ENCODE measurements around the gene SEPTIN1. TPM values are rescaled to one million over a fixed set of nuclear protein-coding genes. Genes with fewer than 3 reads are reported as not detected.

The SEPTIN1 gene
- total RNA-seq, 1 experiment from 2014 or later = 64.1 TPM

DNA sequence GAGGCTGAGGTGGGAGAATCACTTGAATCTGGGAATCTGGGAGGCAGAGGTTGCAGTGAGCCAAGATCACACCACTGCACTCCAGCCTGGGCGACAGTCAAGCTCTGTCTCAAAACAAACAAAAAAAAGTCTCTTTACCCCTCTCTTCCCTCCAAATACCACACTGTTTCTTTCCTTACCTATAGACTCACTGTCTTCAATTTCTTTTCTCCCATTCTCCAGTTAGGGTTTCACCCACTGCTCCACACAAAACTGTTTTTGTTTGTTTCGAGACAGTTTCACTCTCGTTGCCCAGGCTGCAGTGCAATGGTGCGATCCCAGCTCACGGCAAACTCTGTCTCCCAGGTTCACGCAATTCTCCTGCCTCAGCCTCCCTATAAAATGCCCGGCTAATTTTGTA is 21.2 kb downstream of the SEPTIN1 start:
- H3K4me2 ChIP-seq (ENCODE audit: low read depth, low read length, poor library complexity, severe bottlenecking) = no peak overlapping the region
- no peak overlapping the region for H2AFZ ChIP-seq (ENCODE audit: low read length)
- H3K9me2 ChIP-seq (replicated peaks; ENCODE audit: insufficient read depth, low read length) = no peaks in the 10 kb centered on the region
- H3K9me3 ChIP-seq (ENCODE audit: low read length) = no peaks in the 10 kb centered on the region
- peaks cover 18% of the 10 kb centered on the region for H3K4me1 ChIP-seq (ENCODE audit: low read length)
- no peaks in the 10 kb centered on the region for H3K27me3 ChIP-seq (ENCODE audit: low read length)
- DNase-seq = no peak
- H3K27ac ChIP-seq (ENCODE audit: low read length) = no peak overlapping the region
- no peak overlapping the region for H3K9ac ChIP-seq (ENCODE audit: low read length)
- peaks cover 21% of the 10 kb centered on the region; the same call in 1 of the 2 replicates for H3K36me3 ChIP-seq (ENCODE audit: insufficient read depth, low read length)
- no peak overlapping the region for H3K4me3 ChIP-seq (ENCODE audit: low read length)
- no peaks in the 10 kb centered on the region; the same call in 1 of the 2 replicates for H4K20me1 ChIP-seq (ENCODE audit: insufficient read depth, low read depth, low read length)
- peaks cover 49% of the 10 kb centered on the region for H3K79me2 ChIP-seq (ENCODE audit: low read length)

DNA sequence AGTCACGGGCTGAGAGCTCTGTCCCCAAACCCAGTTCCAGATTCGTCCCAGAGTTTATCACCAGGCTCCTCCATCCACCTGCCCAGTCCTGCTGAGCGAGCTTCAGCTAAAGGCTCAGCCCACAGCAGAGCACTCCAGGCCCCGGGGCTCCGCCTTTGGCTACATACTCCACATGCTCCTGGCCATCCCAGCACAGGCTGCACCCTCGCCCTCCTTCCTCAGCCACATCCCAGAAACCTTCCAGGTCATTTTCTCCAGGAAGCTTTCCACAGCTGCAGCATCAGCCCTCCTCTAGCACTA is 22.5 kb downstream of the SEPTIN1 start:
- Histone ChIP-seq H3K9me2 (replicated peaks; ENCODE audit: insufficient read depth, low read length) (no peaks in the 10 kb centered on the region), H3K27ac (ENCODE audit: low read length) (no peak overlapping the region), H3K4me1 (ENCODE audit: low read length) (peaks cover 28% of the 10 kb centered on the region), H2AFZ (ENCODE audit: low read length) (no peak overlapping the region), H3K4me3 (ENCODE audit: low read length) (no peak overlapping the region), H3K27me3 (ENCODE audit: low read length) (no peaks in the 10 kb centered on the region), H3K9me3 (ENCODE audit: low read length) (no peaks in the 10 kb centered on the region), H3K4me2 (ENCODE audit: low read depth, low read length, poor library complexity, severe bottlenecking) (no peak overlapping the region), H3K79me2 (ENCODE audit: low read length) (peaks cover 38% of the 10 kb centered on the region), H3K9ac (ENCODE audit: low read length) (no peak overlapping the region), H4K20me1 (ENCODE audit: insufficient read depth, low read depth, low read length) (no peaks in the 10 kb centered on the region; the same call in 1 of the 2 replicates), H3K36me3 (ENCODE audit: insufficient read depth, low read length) (peaks cover 15% of the 10 kb centered on the region; the same call in 1 of the 2 replicates)
- no peak for DNase-seq

DNA sequence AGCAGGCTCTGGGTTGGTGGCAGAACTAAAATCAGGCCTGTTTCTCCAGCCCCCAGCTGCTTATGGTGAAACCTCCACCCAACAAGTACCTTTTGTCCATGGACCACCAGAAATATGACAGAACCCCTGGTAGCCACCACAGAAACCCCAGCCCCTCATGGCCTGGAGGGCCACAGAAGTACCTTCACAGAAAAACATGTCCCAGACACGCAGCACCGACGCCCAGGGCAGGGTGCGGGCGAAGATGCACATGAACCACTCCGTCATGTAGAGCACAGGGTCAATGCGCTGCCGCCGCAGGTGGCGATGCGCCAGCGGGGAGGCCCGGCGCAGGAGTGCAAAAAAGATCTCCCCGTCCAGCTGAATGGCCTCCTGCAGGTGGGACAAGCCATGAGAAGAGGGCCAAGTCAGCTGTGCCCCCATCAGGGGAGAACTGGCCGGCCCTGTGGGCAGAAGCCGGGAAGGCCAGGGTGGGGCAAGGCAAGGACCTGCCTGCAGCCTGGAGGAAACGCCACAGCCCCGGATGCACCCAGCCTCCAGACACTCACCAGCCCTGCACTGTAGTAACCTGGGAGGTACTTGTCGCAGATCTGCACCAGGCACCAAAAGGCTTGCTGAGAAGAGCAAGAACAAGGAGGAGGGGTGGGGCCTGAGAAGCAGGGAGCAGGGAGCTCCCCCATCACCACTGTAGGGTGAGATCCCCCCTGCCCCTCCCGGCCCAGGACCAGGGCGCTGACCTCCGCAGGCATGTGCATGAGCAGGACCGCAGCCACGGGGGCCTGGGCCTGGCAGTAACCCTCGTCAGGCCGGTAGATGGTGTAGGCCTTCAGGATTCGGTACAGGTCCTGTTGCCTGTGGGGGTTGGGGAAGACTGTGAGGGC is 23.1 kb downstream of the SEPTIN1 start:
- Histone ChIP-seq H3K27me3 (ENCODE audit: low read length) (no peaks in the 10 kb centered on the region), H3K4me2 (ENCODE audit: low read depth, low read length, poor library complexity, severe bottlenecking) (no peak overlapping the region), H3K9ac (ENCODE audit: low read length) (no peak overlapping the region), H3K4me3 (ENCODE audit: low read length) (no peak overlapping the region), H3K9me2 (replicated peaks; ENCODE audit: insufficient read depth, low read length) (no peaks in the 10 kb centered on the region), H4K20me1 (ENCODE audit: insufficient read depth, low read depth, low read length) (no peaks in the 10 kb centered on the region), H3K27ac (ENCODE audit: low read length) (no peak overlapping the region), H3K9me3 (ENCODE audit: low read length) (no peaks in the 10 kb centered on the region), H2AFZ (ENCODE audit: low read length) (no peak overlapping the region), H3K36me3 (ENCODE audit: insufficient read depth, low read length) (peaks cover 9% of the 10 kb centered on the region; the same call in 1 of the 2 replicates), H3K79me2 (ENCODE audit: low read length) (peaks cover 38% of the 10 kb centered on the region), H3K4me1 (ENCODE audit: low read length) (peaks cover 28% of the 10 kb centered on the region)
- DNase-seq = no peak

DNA sequence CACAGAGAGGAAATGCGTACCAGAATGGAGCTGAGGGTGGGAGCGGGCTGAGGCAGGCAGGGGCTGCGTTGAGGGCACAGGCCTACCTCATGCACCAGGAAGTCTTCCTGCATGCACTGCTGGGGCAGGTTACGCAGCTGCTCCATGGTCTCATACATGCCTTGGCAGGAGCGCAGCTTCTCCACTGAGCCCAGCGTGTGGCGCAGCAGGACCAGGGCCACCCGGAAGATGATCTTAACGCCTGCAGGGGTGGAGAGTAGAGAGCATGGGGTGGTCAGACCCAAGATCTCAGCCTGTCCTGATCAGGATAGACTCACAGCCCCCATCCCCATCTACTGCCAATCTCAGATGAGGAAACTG is 23.8 kb downstream of the SEPTIN1 start:
- H3K4me2 ChIP-seq (ENCODE audit: low read depth, low read length, poor library complexity, severe bottlenecking) = no peak overlapping the region
- no peak overlapping the region for H3K9ac ChIP-seq (ENCODE audit: low read length)
- H3K9me2 ChIP-seq (replicated peaks; ENCODE audit: insufficient read depth, low read length) = no peaks in the 10 kb centered on the region
- no peak for DNase-seq
- no peak overlapping the region for H3K4me3 ChIP-seq (ENCODE audit: low read length)
- H4K20me1 ChIP-seq (ENCODE audit: insufficient read depth, low read depth, low read length) = no peaks in the 10 kb centered on the region
- H2AFZ ChIP-seq (ENCODE audit: low read length) = no peak overlapping the region
- H3K4me1 ChIP-seq (ENCODE audit: low read length) = peaks cover 34% of the 10 kb centered on the region
- H3K27ac ChIP-seq (ENCODE audit: low read length) = no peak overlapping the region
- no peaks in the 10 kb centered on the region for H3K27me3 ChIP-seq (ENCODE audit: low read length)
- H3K9me3 ChIP-seq (ENCODE audit: low read length) = no peaks in the 10 kb centered on the region
- H3K36me3 ChIP-seq (ENCODE audit: insufficient read depth, low read length) = peaks cover 9% of the 10 kb centered on the region; the same call in 1 of the 2 replicates
- H3K79me2 ChIP-seq (ENCODE audit: low read length) = peaks cover 42% of the 10 kb centered on the region

DNA sequence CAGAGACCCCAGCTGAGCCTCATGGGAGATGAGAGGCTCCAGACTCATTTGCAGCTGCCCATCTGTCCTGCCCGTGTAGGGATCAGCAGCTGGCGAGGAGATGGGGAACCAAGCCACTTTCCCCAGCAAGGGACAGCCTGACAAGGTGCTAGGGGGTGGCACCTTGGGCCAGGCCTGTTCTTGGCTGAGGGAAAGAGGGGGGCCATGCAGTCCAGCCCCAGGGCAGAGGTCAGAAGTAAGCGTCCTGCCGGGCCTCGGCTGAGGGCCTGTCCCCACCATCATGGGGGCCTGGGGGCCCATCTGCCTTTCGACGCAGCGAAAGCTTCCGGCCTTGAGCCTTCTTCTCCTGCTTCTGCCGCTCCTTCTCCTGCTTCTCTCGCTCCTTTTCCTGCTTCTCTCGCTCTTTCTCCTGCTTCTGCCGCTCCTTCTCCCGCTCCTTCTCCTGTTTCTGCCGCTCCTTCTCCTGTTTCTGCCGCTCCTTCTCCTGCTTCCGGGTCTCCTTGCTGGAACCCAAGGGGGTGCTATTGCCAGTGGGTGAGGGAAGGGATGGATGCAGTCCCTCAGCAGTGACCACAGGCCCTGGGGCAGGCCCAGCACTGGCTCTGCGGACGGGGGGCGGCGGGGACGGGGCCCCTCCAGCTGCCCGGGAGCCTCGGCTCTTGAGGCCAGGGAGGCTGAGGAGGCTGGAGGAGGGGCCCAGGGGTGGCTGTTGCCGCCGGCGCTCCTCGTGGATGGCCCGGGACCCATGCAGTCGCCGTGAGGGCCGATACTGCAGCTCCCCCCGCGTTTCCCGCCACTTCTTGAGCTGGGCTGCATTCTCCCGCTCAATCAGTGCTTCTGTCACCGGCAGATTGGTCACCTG is 24.4 kb downstream of the SEPTIN1 start:
- Histone ChIP-seq H4K20me1 (ENCODE audit: insufficient read depth, low read depth, low read length) (no peaks in the 10 kb centered on the region), H3K27me3 (ENCODE audit: low read length) (no peaks in the 10 kb centered on the region), H3K9me3 (ENCODE audit: low read length) (no peaks in the 10 kb centered on the region), H3K9ac (ENCODE audit: low read length) (no peak overlapping the region), H3K4me1 (ENCODE audit: low read length) (peaks cover 40% of the 10 kb centered on the region), H3K4me3 (ENCODE audit: low read length) (no peak overlapping the region), H3K4me2 (ENCODE audit: low read depth, low read length, poor library complexity, severe bottlenecking) (no peak overlapping the region), H3K79me2 (ENCODE audit: low read length) (peaks cover 42% of the 10 kb centered on the region), H2AFZ (ENCODE audit: low read length) (no peak overlapping the region), H3K9me2 (replicated peaks; ENCODE audit: insufficient read depth, low read length) (no peaks in the 10 kb centered on the region), H3K27ac (ENCODE audit: low read length) (0 out of 2 replicates have a peak overlapping the region, but pooled peaks have one; percentile 59), H3K36me3 (ENCODE audit: insufficient read depth, low read length) (peaks cover 4% of the 10 kb centered on the region; the same call in 1 of the 2 replicates)
- no peak for DNase-seq

GRCh38 chr16:30357085-30357714 is 25.2 kb downstream of the SEPTIN1 start:
- H3K9ac ChIP-seq (ENCODE audit: low read length) = peak overlapping the region; percentile 77
- H3K27me3 ChIP-seq (ENCODE audit: low read length) = no peaks in the 10 kb centered on the region
- peaks cover 6% of the 10 kb centered on the region; the same call in 1 of the 2 replicates for H3K36me3 ChIP-seq (ENCODE audit: insufficient read depth, low read length)
- peak overlapping the region; percentile 93 for H3K4me2 ChIP-seq (ENCODE audit: low read depth, low read length, poor library complexity, severe bottlenecking)
- peaks cover 47% of the 10 kb centered on the region for H3K4me1 ChIP-seq (ENCODE audit: low read length)
- no peak for DNase-seq
- no peaks in the 10 kb centered on the region for H3K9me3 ChIP-seq (ENCODE audit: low read length)
- H3K9me2 ChIP-seq (replicated peaks; ENCODE audit: insufficient read depth, low read length) = no peaks in the 10 kb centered on the region
- H3K4me3 ChIP-seq (ENCODE audit: low read length) = peak overlapping the region; percentile 98; the same call in 1 of the 2 replicates
- no peaks in the 10 kb centered on the region for H4K20me1 ChIP-seq (ENCODE audit: insufficient read depth, low read depth, low read length)
- H3K27ac ChIP-seq (ENCODE audit: low read length) = peak overlapping the region; percentile 59
- H3K79me2 ChIP-seq (ENCODE audit: low read length) = peaks cover 38% of the 10 kb centered on the region
- H2AFZ ChIP-seq (ENCODE audit: low read length) = no peak overlapping the region

DNA sequence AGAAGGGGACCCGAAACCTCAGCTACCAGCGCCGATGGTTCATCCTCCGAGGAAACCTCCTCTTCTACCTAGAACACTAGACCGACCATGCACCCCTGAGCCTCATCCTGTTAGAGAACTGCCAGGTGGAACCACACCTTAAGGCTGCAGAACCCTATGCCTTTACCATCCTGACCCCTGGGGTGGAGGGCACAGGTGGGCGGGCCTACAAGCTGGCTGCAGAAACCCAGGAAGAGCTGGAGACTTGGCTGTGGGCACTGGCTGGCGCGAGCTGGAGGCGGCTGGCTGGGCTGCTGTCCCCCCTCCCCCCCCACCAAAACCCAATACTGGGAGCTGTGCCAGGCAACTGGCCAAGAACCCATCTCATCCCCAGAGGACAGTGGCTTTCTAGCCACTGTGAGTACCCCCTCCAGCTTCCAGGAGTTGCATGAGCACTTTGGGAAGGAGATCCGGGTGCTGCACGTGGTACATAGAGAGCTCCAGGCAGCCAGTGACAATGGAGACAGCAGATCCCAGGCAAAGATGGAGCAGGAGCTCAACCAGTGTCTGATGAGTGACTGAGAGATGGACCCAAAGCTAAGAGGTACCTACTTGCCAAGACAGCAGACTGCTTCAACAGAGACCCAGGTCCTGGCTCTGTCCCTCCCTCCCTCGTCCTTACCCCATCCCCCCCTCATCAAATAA is 25.8 kb downstream of the SEPTIN1 start:
- Histone ChIP-seq H3K27me3 (ENCODE audit: low read length) (no peaks in the 10 kb centered on the region), H3K4me3 (ENCODE audit: low read length) (peak overlapping the region; percentile 98; the same call in 1 of the 2 replicates), H3K4me1 (ENCODE audit: low read length) (peaks cover 54% of the 10 kb centered on the region), H3K79me2 (ENCODE audit: low read length) (peaks cover 42% of the 10 kb centered on the region), H3K36me3 (ENCODE audit: insufficient read depth, low read length) (peaks cover 5% of the 10 kb centered on the region; the same call in 1 of the 2 replicates), H3K9me3 (ENCODE audit: low read length) (no peaks in the 10 kb centered on the region), H3K4me2 (ENCODE audit: low read depth, low read length, poor library complexity, severe bottlenecking) (peak overlapping the region; percentile 93), H2AFZ (ENCODE audit: low read length) (no peak overlapping the region), H3K27ac (ENCODE audit: low read length) (peak overlapping the region; percentile 59), H3K9me2 (replicated peaks; ENCODE audit: insufficient read depth, low read length) (no peaks in the 10 kb centered on the region), H3K9ac (ENCODE audit: low read length) (peak overlapping the region; percentile 77), H4K20me1 (ENCODE audit: insufficient read depth, low read depth, low read length) (no peaks in the 10 kb centered on the region)
- DNase-seq = no peak

All from Karpas-422 (cell line).